GM23338 (cell line): ENCODE measurements around the gene SLC13A3. TPM values are rescaled to one million over a fixed set of nuclear protein-coding genes. Genes with fewer than 3 reads are reported as not detected.

ENCODE experiments used
- ATAC-seq: fragments of 200-7000 bp; cut with Tn5 transposase; 3 replicates; pipeline ENCODE4 v1.9.1; 2020
- DNase-seq: peaks from one replicate; pipeline ENCODE4 v3.0.0-alpha.2; 2015; ENCODE audit warnings: low spot score
- H2AFZ ChIP-seq: fragments of 200-600 bp; sonication (generic); 2 replicates; pipeline ENCODE4 v1.8.0; 2016; ENCODE audit warnings: antibody characterized with exemption, mild to moderate bottlenecking, moderate library complexity
- H3F3A ChIP-seq: fragments of 200-600 bp; sonication (generic); replicated peaks from 2 replicates; pipeline ENCODE4 v1.8.0; 2017; ENCODE audit warnings: antibody characterized with exemption, mixed run types, low read depth
- H3K27ac ChIP-seq: fragments of 200-600 bp; sonication (generic); 2 replicates; pipeline ENCODE4 v1.6.1; 2016; ENCODE audit warnings: low read depth
- H3K27me3 ChIP-seq: fragments of 200-600 bp; sonication (generic); 2 replicates; pipeline ENCODE4 v1.8.0; 2016; ENCODE audit warnings: mild to moderate bottlenecking, mixed run types, moderate library complexity; ENCODE audit not compliant: insufficient read depth
- H3K36me3 ChIP-seq: fragments of 200-600 bp; sonication (generic); 2 replicates; pipeline ENCODE4 v1.8.0; 2016; ENCODE audit warnings: mild to moderate bottlenecking; ENCODE audit not compliant: insufficient read depth
- H3K4me1 ChIP-seq: fragments of 200-600 bp; sonication (generic); 2 replicates; pipeline ENCODE4 v1.8.0; 2016; ENCODE audit warnings: mild to moderate bottlenecking, moderate library complexity; ENCODE audit not compliant: insufficient read depth
- H3K4me2 ChIP-seq: fragments of 200-600 bp; sonication (generic); 2 replicates; pipeline ENCODE4 v1.7.1; 2017; ENCODE audit warnings: mixed run types
- H3K4me3 ChIP-seq: fragments of 200-600 bp; sonication (generic); 2 replicates; pipeline ENCODE4 v1.6.1; 2016; ENCODE audit warnings: mixed run types
- H3K79me2 ChIP-seq: fragments of 200-600 bp; sonication (generic); replicated peaks from 2 replicates; pipeline ENCODE4 v1.8.0; 2017; ENCODE audit warnings: mild to moderate bottlenecking; ENCODE audit not compliant: insufficient read depth
- H3K9me2 ChIP-seq: fragments of 200-600 bp; sonication (generic); 2 replicates; pipeline ENCODE4 v1.8.0; 2017; ENCODE audit not compliant: insufficient read depth
- H4K20me1 ChIP-seq: fragments of 200-600 bp; sonication (generic); replicated peaks from 2 replicates; pipeline ENCODE4 v1.8.0; 2017; ENCODE audit warnings: mild to moderate bottlenecking; ENCODE audit not compliant: insufficient read depth
- H3K27ac Mint-ChIP-seq: 2 replicates; pipeline ENCODE4 v1.8.0; 2020; ENCODE audit warnings: inconsistent platforms, mild to moderate bottlenecking, moderate library complexity, mixed read lengths
- H3K27me3 Mint-ChIP-seq: 3 replicates; pipeline ENCODE4 v1.8.0; 2022; ENCODE audit warnings: low read depth, mild to moderate bottlenecking, moderate library complexity, mixed read lengths, inconsistent platforms; ENCODE audit not compliant: insufficient read depth, poor library complexity
- H3K36me3 Mint-ChIP-seq: 3 replicates; pipeline ENCODE4 v1.8.0; 2021; ENCODE audit warnings: low read depth, mild to moderate bottlenecking, inconsistent platforms, moderate library complexity, mixed read lengths
- H3K4me1 Mint-ChIP-seq: 3 replicates; pipeline ENCODE4 v1.8.0; 2020; ENCODE audit warnings: mild to moderate bottlenecking, inconsistent platforms, mixed read lengths
- H3K4me3 Mint-ChIP-seq: 3 replicates; pipeline ENCODE4 v1.8.0; 2021; ENCODE audit warnings: moderate library complexity, mild to moderate bottlenecking, inconsistent platforms, mixed read lengths
- H3K9me3 Mint-ChIP-seq: 3 replicates; pipeline ENCODE4 v1.8.0; 2020; ENCODE audit warnings: moderate library complexity, mild to moderate bottlenecking, inconsistent platforms, mixed read lengths
- CREB1 ChIP-seq: fragments of 250-450 bp; sonication (Bioruptor Pico); IDR thresholded peaks from 2 replicates; pipeline ENCODE4 v1.5.0; 2020; ENCODE audit warnings: low read depth, mild to moderate bottlenecking, moderate library complexity
- EZH2 ChIP-seq: fragments of 200-600 bp; sonication (generic); IDR thresholded peaks from one replicate; pipeline ENCODE4 v1.8.0; 2017; ENCODE audit warnings: antibody characterized with exemption, mild to moderate bottlenecking, low read depth; ENCODE audit not compliant: unreplicated experiment
- EZH2phosphoT487 ChIP-seq: fragments of 200-600 bp; sonication (generic); IDR thresholded peaks from one replicate; pipeline ENCODE4 v1.8.1; 2018; ENCODE audit warnings: antibody characterized with exemption; ENCODE audit not compliant: unreplicated experiment
- JUNB ChIP-seq: IDR thresholded peaks from one replicate; pipeline ENCODE4 v1.6.1; 2016; ENCODE audit warnings: antibody characterized with exemption; ENCODE audit not compliant: unreplicated experiment
- NANOG ChIP-seq: IDR thresholded peaks from 2 replicates; pipeline ENCODE4 v1.6.1; 2016; ENCODE audit warnings: antibody characterized with exemption, borderline replicate concordance
- POLR2AphosphoS5 ChIP-seq: IDR thresholded peaks from 2 replicates; pipeline ENCODE4 v1.6.1; 2016; ENCODE audit warnings: antibody characterized with exemption, low read depth
- ZNF331 ChIP-seq: fragments of 250-450 bp; sonication (Bioruptor Pico); IDR thresholded peaks from 2 replicates; pipeline ENCODE4 v1.5.0; 2020; ENCODE audit warnings: low read depth, mild to moderate bottlenecking, moderate library complexity
- polyA plus RNA-seq: library from polyadenylated mRNA; unstranded; fragments of >200 nt; fragmentation: Nextera tagmentation; extraction: Ambion mirVana; gene quantifications from 2 replicates; pipeline ENCODE4 v1.2.1, GENCODE V29; 2016
- total RNA-seq: library from RNA; depleted of rRNA; stranded (reverse); fragments of >200 nt; shearing (Covaris generic); gene quantifications from 2 replicates; pipeline ENCODE4 v1.2.3, GENCODE V29; 2014
- TF ChIP-seq, protein P1 (sequence below), 2 experiments: fragments of 200-600 bp in 1 of 2; sonication (generic) in 1 of 2; conservative IDR thresholded peaks; 2 replicates each; pipeline versions ENCODE4 v1.5.1 to v1.6.1; 2016 to 2017; ENCODE audit warnings: antibody characterized with exemption in 2 of 2, low read depth in 2 of 2, mild to moderate bottlenecking in 2 of 2, moderate library complexity in 1 of 2
- TF ChIP-seq, protein P2 (sequence below): IDR thresholded peaks from 2 replicates; pipeline ENCODE4 v1.6.1; 2016; ENCODE audit warnings: antibody characterized with exemption
- TF ChIP-seq, protein P3 (sequence below): IDR thresholded peaks from one replicate; pipeline ENCODE4 v1.6.1; 2018; ENCODE audit warnings: antibody characterized with exemption; ENCODE audit not compliant: unreplicated experiment

SLC13A3 gene
- total and polyA plus RNA-seq, 2 experiments from 2014 or later = 8.6 to 9.1 TPM

DNA sequence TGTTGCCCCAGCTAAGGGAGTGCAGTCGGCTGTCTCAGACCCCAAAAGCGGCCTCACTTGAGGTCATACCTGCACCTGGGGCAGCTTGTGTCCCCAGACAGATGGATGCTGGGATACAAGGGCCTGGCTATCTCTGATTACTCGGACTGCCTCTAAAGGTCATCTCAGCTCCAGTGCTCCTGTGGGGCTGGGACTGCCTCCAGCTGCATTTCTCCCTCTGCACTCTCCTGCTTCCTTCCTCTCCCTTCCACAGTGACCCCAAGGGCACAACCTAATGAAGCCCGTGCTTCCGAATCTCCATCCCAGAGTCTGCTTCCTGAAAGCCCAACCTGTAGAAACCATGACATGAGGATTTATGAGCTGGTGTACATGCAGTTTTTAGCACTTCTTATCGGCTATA is 78.0 kb downstream of the SLC13A3 start (continued):
- TF ChIP-seq, protein P1, sequence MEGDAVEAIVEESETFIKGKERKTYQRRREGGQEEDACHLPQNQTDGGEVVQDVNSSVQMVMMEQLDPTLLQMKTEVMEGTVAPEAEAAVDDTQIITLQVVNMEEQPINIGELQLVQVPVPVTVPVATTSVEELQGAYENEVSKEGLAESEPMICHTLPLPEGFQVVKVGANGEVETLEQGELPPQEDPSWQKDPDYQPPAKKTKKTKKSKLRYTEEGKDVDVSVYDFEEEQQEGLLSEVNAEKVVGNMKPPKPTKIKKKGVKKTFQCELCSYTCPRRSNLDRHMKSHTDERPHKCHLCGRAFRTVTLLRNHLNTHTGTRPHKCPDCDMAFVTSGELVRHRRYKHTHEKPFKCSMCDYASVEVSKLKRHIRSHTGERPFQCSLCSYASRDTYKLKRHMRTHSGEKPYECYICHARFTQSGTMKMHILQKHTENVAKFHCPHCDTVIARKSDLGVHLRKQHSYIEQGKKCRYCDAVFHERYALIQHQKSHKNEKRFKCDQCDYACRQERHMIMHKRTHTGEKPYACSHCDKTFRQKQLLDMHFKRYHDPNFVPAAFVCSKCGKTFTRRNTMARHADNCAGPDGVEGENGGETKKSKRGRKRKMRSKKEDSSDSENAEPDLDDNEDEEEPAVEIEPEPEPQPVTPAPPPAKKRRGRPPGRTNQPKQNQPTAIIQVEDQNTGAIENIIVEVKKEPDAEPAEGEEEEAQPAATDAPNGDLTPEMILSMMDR (conservative IDR thresholded peaks at IDR 0.05; ENCODE audit: low read depth in 2 of 2) = no peak
- no peak for TF ChIP-seq CREB1 (CRISPR knock-in tag)
- TF ChIP-seq NANOG = no peak

DNA sequence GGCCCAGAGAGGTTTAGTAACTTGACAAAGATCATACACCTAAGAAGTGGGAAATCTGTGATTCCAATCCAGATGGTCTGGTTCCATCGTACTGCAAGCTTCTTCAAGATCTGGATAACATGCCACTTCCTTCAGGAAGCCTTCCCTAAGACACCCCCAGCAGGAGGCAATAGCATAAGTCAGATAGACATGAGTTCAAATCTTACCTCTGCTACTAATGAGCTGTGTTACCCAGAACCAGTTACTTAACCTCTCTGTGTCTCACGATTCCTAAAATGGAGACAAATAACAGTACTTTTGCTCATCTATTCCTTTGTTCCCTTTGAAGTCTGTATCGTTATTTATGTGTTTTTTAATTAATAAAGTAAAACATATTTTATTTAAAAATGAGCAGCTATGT is 78.5 kb downstream of the SLC13A3 start:
- Mint-ChIP-seq H3K4me1 (peaks cover 4% of the 10 kb centered on the region; the same call in 2 of the 3 replicates), H3K36me3 (peaks cover 3% of the 10 kb centered on the region; the same call in 1 of the 3 replicates), H3K9me3 (no peaks in the 10 kb centered on the region), H3K27me3 (peaks cover 3% of the 10 kb centered on the region), H3K4me3 (no peak overlapping the region), H3K27ac (no peak overlapping the region)
- no peaks in the 10 kb centered on the region for H3K9me2 ChIP-seq
- H3F3A ChIP-seq = no peaks in the 10 kb centered on the region
- H3K4me1 ChIP-seq = no peaks in the 10 kb centered on the region
- no peak overlapping the region for H2AFZ ChIP-seq
- TF ChIP-seq CREB1 (CRISPR knock-in tag) = no peak
- no peak for TF ChIP-seq ZNF331
- no peak for TF ChIP-seq POLR2AphosphoS5
- no peak for TF ChIP-seq NANOG
- TF ChIP-seq, protein P2, sequence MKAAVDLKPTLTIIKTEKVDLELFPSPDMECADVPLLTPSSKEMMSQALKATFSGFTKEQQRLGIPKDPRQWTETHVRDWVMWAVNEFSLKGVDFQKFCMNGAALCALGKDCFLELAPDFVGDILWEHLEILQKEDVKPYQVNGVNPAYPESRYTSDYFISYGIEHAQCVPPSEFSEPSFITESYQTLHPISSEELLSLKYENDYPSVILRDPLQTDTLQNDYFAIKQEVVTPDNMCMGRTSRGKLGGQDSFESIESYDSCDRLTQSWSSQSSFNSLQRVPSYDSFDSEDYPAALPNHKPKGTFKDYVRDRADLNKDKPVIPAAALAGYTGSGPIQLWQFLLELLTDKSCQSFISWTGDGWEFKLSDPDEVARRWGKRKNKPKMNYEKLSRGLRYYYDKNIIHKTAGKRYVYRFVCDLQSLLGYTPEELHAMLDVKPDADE = no peak
- no peak for TF ChIP-seq JUNB
- no peak for TF ChIP-seq EZH2phosphoT487
- TF ChIP-seq, protein P1 (conservative IDR thresholded peaks at IDR 0.05; ENCODE audit: low read depth in 2 of 2) = no peak
- ATAC-seq = no peak
- H3K27me3 ChIP-seq = no peaks in the 10 kb centered on the region
- DNase-seq = no peak
- H3K79me2 ChIP-seq = no peaks in the 10 kb centered on the region
- no peak overlapping the region for H3K27ac ChIP-seq
- H3K4me2 ChIP-seq = no peak overlapping the region
- no peaks in the 10 kb centered on the region for H4K20me1 ChIP-seq
- no peaks in the 10 kb centered on the region for H3K36me3 ChIP-seq
- H3K4me3 ChIP-seq = no peak overlapping the region

DNA sequence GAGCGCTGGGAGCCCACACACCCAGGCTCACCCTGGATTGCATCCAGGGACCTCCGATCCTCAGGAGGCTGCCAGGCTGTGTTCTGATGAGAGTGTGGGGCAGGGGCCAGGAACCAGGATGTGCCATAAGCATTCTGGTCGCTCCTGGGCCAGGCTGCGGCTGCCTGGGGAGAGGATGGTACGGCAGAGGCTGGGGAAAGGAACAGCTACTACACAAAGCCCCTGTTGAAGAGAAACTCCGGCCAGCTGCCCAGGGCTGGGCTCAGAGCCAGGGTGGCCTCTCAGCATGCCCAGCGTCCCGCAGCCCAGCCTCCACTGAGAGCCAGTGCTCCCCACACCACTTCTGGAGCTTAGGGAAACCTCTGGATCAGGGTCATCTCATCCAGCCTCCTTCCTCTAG is 79.1 kb downstream of the SLC13A3 start:
- Histone ChIP-seq H3K4me3 (no peak overlapping the region), H3K36me3 (no peaks in the 10 kb centered on the region), H3K27ac (no peak overlapping the region), H2AFZ (no peak overlapping the region), H4K20me1 (no peaks in the 10 kb centered on the region), H3F3A (no peaks in the 10 kb centered on the region), H3K9me2 (no peaks in the 10 kb centered on the region), H3K4me2 (no peak overlapping the region), H3K4me1 (no peaks in the 10 kb centered on the region), H3K27me3 (no peaks in the 10 kb centered on the region), H3K79me2 (no peaks in the 10 kb centered on the region)
- TF ChIP-seq, protein P3, sequence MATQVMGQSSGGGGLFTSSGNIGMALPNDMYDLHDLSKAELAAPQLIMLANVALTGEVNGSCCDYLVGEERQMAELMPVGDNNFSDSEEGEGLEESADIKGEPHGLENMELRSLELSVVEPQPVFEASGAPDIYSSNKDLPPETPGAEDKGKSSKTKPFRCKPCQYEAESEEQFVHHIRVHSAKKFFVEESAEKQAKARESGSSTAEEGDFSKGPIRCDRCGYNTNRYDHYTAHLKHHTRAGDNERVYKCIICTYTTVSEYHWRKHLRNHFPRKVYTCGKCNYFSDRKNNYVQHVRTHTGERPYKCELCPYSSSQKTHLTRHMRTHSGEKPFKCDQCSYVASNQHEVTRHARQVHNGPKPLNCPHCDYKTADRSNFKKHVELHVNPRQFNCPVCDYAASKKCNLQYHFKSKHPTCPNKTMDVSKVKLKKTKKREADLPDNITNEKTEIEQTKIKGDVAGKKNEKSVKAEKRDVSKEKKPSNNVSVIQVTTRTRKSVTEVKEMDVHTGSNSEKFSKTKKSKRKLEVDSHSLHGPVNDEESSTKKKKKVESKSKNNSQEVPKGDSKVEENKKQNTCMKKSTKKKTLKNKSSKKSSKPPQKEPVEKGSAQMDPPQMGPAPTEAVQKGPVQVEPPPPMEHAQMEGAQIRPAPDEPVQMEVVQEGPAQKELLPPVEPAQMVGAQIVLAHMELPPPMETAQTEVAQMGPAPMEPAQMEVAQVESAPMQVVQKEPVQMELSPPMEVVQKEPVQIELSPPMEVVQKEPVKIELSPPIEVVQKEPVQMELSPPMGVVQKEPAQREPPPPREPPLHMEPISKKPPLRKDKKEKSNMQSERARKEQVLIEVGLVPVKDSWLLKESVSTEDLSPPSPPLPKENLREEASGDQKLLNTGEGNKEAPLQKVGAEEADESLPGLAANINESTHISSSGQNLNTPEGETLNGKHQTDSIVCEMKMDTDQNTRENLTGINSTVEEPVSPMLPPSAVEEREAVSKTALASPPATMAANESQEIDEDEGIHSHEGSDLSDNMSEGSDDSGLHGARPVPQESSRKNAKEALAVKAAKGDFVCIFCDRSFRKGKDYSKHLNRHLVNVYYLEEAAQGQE = no peak
- no peak for TF ChIP-seq CREB1 (CRISPR knock-in tag)
- no peak for TF ChIP-seq EZH2
- Mint-ChIP-seq H3K27me3 (peaks cover 3% of the 10 kb centered on the region), H3K27ac (no peak overlapping the region), H3K36me3 (peaks cover 3% of the 10 kb centered on the region; the same call in 1 of the 3 replicates), H3K4me3 (no peak overlapping the region), H3K4me1 (peaks cover 4% of the 10 kb centered on the region; the same call in 2 of the 3 replicates), H3K9me3 (no peaks in the 10 kb centered on the region)
- ATAC-seq (no peak), DNase-seq (no peak)
